GM18861 (cell line): ENCODE results near the gene PPP1R1A.

Experiments used
- ATAC-seq: cut with Tn5 transposase; IDR thresholded peaks from one replicate; pipeline ENCODE4 v1.9.1; 2021; ENCODE audit not compliant: unreplicated experiment

The PPP1R1A gene, protein sequence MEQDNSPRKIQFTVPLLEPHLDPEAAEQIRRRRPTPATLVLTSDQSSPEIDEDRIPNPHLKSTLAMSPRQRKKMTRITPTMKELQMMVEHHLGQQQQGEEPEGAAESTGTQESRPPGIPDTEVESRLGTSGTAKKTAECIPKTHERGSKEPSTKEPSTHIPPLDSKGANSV

DNA sequence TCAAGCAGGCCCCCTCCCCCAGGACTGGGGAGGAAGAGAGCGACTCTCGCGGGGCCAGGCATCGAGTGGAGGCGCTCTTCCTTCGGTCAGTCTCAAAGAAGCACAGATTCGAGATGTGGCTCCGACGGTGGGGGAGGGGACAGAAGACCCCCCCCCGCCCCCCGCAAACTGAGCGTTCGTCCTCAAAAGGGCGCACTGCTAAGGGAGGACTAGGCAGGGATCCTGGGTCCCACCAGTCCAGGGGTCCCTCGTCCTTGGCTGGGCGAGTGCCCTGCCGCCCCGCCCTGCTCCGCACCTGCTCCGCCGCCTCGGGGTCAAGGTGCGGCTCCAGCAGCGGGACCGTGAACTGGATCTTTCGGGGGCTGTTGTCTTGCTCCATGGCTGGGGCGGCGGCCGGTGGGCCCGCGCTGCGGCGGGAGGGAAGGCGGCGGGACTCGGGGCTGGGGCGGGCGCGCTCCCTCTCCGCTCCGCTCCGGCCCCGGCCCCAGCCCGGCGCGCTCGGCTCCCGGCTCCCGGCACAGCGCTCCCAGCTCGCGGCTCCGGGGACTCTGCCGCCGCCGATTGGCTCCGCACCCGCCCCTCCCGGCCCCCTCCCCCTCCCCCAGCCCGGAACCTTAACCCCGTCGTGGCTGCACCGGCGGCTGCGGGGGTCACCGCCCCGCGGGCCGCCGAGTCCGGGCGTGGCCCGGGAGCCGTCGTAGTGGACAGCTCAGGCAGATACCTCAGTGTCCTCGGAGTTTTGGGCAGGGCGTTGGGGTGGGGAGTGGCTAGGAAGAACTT is at the start of gene PPP1R1A:
PPP1R1A (minus strand) TSS at position 550 of the 780 bp plus-strand sequence; CDS start at position 379, 171 bp downstream.
- ATAC-seq: no peak

DNA sequence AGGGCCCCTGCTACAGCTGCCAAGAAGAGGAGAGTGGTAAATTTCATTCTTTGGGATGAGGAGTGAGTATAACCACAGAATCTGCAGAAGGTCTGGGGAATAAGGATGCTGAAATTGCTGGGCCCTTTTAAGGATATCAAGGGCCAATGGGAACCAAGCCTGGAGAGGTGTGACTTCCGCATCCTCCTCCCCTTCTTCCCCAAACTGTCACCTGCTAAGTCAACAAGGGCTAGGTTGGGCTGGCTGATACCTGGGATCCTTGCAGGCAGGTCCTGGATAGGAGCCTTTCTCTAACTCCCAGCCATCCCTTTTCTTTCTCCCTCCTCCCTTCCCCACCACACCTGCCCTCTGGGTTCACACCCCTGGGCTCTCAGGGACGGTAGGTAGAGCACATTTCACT is 46.3 kb upstream of the PPP1R1A start, which contains the start of gene LACRT:
LACRT (minus strand) TSS at position 101 of the 400 bp plus-strand sequence; CDS start at position 47, 54 bp downstream.
- no peak for ATAC-seq

DNA sequence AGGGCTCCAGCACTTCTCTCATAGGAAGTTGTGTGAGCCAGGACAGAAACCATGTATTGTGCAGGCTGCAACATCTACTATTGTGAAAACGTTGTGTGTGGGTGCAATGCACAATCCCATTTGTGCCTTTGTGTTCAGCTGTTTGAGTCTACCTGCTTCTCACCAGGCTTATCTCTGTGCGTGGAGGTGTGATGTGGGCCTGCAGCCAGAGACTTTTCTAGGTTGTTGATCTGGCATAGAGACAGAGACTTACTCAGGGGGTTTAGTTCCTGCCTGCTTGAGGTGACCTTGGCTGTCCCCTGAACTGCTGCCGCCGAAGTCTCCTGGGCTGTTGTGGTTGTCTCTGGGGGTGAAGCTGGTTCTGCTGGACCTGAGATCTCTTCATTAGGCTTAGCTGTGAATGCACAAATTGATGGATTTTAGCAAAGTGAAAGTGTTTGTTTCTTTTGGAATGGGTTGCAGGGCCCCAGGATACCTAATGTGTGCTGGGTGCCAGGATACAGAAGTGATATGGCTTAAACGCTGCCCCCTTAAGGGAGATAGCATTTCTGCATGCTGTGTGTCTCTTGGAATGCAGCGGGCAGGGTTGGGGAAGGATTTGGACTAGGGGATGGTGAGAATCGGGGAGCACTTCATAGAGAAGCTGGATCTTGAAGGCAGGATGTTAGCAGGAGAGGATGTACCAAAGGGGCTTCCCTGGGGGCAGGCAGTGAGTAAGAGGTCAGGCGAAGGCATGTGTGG is 43.7 kb upstream of the PPP1R1A start:
- no peak for ATAC-seq

DNA sequence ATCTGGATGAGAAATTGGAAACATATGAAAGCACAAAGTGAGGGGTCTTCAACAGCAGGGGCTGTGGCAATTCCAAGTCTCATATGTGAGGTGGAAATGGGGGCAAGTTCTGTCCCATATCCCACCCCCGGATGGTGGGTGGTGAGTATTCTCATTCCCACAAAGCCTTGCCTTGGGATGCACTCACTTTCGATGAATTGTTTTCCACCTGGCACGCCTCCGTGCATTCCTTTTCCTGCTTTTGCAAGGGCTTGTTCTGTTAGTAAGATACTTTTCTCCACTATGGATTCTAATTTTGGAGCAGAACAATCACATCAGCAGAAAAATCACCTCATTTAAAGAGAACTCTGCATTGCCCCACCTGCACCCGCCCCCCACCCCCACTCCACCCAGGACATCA is 43.1 kb upstream of the PPP1R1A start:
- no peak for ATAC-seq

DNA sequence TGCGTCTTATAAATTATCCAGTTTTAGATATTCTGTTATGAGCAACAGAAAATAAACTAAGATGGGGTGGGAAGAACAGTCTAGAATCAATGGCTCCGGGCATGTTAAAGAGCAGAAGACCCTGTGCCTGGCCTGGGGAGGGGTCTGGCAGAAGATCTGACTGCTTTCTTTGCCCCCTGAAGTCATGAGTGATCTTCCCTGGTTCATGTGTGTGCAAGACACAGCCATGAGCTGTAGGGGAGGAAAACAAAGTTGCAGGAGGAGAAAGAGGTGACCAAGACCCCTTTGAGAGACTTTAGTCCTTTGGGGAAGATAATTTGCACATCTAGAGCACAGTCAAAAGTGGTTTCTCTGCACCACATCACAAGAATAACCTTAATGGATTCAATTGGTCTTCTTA is 41.5 kb upstream of the PPP1R1A start:
- ATAC-seq: no peak

DNA sequence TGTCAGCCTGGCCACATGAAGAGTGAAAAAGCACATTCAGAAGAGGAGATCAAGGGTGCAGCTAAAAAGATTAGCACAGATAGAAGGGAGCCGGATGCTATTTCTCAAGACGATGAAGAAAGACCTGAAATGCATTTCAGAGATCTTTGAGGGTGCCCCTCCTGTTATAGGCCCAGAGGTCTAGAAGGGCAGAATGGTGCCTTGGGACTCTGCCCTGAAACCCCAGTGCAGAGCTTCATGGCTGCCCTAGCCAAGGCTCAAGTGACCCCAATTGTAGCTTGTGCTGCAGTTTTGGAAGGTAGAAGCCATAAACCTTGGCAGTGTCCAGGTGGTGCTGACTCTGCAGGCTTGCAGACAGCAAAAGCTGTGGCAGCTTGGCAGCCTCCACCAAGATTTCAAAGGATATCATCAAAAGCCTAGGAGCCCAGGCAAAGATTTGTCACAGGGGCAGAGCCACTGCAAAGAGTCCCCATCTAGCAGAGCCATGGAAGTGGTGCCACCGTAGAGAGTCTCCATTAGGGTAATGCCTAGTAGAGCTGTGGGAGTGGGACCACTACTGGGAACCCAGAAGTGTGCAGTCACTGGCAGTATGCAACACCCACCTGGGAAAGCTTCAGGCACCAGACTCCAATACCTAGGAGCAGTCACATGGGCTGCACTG is 39.9 kb upstream of the PPP1R1A start:
- no peak for ATAC-seq

DNA sequence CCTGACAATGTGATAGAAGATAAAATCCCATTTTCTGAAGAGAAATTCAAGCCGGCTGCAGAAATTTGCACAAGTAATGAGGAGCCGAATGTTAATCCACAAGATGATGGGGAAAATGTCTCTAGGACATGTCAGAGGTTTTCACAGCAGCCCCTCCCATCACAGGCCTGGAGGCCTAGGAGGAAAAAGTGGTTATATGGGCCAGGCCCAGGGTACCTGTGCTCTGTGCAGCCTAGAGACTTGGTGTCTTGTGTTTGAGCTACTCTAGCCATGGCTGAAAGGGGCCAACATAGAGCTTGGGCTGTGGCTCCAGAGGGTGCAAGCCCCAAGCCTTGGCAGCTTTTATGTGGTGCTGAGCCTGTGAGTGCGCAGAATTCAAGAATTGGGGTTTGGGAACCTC is 38.8 kb upstream of the PPP1R1A start:
- no peak for ATAC-seq

DNA sequence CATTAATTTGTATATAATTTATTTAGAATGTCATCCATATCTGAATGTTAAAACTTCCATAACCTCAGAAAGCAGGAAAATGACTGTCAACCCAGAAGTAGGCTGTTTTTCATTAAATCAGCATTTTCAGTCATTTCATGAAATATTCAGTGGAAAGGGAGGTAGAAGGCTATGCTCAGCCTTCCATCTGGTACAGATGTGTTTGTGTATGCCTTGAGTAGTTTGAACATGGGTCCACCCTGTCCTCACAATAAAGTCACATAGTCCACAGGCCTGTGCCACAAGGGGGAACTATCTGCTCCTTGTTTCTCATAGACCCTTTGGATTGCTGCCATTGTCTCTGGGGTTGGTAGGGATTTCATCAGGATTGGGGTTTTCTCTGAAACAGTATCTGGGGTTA is 37.1 kb upstream of the PPP1R1A start:
- ATAC-seq: no peak

DNA sequence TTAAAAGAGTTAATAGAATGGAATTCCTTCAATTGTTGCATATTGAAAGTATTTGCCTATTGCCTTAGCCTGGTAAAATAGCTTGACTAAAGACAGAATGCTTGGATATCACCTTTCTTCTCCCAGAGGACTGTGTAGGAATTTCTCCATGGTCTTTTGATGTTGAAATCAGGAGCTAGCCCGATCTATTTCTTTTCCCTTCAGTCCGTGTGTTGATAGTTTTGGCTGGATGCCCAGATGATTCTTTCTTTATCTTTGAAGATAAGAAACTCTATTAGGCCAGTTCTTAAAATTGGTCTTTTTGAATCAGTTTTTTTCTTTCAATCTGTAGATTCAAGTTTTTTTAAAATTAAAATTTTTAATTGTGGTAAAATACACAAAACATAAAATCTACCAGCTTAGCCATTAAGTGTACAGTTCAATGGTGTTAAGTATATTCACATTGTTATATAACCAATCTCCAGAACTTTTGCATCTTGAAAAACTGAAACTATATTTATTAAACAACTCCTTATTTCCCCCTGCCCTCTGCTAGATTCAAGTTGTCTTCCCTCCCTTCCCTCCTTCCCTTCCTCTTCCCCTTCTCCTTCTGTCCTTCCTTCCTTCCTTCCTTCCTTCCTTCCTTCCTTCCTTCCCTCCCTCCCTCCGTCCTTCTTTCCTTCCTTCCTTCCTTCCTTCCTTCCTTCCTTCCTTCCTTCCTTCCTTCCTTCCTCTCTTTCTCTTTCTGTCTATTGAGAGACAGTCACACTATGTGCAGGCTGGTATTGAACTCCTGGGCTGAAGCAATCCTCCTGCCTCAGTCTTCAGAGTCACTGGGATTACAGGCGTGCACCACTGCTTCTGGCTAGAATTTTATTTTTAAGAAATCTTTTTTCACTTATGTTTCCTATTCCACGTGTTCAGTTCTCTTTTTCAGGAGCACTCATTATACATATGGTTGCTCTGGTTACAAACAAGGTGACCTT is 36.1 kb upstream of the PPP1R1A start:
- no peak for ATAC-seq

DNA sequence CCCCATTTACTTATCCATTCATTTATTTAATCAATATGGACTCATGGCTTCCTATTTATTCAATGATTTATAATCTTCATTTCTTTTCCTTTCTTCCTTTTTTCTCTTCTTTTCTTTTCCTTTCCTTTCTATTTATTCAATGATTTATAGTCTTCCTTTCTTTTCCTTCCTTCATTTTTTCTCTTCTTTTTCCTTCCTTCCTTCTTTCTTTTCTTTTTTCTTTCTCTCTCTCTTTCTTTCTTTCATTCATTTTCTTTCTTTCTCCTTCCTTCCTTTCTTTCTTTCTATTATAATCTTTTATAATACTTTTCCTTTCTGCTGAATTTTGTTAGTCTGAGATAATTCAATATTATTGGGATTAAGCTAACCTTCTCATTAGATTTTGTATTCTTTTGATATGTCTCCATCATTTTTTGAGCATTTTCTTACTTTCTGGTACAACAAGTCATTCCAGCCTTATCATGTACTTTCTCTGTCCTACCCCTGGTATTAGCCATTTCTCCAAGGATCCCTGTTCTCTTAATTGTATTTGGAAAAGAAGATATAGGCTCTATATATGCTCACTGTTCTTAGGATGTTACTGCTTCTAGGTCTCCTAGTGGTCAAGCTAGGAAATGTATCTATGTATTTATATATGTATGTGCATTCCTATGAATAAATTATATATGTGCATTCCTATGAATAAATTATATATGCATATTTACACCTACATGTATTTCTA is 34.2 kb upstream of the PPP1R1A start:
- ATAC-seq: no peak

DNA sequence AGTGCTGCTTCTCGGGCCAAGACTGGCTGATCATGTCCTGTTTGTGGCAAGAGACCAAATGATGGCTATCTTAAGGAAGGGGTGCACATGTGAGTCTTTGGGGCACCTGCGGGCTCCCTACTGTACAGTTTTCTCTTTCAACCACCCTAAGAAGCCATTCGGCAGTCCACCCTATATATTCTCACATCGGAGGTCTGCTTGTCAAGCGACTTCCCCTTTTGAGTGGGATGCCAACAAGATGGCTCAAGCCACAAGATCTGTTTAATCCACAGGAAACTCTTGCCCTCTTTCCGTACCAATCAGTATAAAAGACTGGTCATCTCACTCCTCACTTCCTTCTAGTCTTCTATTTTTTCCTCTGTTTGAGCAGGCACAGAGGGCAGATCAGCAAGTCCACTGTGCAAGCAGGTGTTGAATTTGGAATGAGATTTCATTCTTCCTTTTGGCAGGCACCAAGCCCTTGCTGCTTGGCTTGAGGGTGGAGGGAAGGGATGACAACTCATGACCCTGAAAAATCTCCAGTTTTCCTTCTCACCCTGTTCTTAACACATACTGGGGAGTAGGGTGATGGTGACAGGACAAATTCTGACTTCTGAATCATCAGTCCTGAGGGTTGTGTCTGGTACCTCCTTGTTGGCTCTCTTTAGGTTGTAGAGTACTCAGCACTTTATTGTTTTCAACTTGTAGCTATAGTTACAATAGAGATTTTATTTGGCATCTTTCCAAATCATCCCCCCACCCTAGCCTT is 28.6 kb upstream of the PPP1R1A start:
- ATAC-seq: no peak

DNA sequence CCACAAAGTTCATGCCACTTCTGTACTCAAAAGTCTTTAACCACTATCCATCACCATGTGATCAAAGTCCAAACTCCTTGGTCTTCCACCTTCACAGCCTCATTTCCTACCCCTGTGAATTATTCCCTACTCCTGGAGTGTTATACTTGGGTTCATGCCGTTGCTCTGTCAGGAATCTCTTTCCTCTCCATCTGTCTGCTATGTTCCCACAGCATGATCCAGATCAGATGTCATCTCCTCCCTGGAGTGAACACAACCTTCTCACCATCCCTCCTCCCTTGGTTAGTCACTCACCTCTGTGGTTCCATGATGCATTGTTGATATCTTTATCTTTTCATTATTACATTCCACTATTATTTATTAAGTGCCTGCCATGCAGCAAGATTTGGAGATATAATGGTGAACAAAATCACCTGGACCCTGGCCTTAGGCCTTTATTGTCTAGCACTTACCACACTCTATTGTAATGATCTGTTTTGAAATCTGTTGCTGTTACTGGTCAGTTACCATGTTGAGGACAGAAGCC is 23.8 kb upstream of the PPP1R1A start:
- ATAC-seq: no peak

DNA sequence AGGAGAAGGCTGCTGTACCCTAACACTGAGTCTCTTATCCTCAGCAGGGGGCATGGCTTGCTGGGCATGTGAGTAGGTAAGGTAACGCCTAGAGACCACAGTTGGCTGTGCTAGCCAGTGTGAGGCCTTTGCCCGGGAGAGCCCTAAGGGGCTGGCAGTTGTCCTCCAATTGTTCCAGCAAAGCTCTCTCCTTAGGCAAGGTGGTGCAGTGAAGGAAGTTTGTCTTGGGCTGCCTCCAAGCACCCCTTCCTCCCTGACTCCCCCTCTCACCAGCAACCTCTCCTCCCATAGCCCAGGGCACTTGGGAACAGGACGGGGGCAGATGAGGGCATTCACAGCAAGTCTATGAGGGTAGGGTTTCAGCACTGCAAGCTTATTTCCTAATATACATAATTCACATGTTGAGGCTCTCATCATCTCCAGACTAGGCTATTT is 23.3 kb upstream of the PPP1R1A start:
- no peak for ATAC-seq

DNA sequence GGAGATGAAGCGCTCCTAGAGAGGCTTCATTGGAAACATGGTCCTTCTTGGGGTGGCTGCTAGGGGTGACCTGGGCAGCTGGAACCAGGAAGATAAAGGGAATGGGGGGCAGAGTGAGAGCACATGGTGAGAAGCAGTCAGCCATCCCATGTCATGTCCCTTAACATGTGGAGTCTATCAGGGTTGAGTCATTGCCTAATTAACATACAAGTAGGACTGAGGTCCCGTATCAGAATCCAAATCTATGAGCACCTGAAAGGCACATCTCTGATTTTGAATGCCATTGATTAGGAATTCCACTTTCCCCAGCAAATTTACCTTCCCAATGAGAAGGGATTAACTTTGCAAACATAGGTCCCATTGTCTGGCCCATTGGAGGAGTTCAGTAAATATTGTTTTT is 20.3 kb upstream of the PPP1R1A start:
- no peak for ATAC-seq

DNA sequence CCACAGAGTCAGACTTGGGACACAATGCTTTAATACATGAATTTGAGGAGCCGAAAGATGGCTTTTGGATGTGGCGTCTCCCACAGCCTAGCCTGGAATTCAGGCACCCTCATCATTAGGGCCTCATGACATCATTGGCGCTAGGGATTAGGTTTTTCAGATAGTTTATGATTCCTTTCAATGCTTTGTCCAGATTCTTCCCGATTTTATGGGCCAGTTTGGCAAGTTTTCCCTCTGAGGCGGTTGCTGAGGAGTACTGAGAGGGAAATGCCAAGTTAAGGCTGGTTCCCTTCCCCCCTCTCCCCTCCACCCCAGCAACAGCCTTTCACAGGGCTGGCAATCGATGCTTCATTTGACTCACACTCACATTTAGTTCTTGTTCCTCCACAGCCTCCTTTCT is 19.7 kb upstream of the PPP1R1A start:
- no peak for ATAC-seq

DNA sequence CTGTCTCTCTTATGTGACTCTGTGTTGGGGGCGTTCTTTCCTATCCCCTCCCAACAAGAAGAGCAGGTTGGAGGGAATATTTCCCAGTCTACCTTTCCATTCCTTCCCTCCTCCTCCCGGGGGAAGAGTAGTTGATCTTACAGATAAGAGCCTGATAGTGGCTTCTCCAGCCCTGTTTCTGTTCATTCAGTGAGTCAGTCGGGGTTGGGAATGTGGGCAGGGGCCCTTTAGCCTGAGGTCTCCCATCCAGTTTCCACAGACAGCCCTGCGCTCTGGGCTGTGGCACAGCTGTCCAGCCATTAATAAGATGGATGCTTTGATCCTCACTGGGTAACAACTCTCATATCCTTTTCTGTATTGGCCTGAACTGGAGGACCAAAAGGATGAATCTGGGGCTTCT is 18.1 kb upstream of the PPP1R1A start:
- ATAC-seq: no peak

DNA sequence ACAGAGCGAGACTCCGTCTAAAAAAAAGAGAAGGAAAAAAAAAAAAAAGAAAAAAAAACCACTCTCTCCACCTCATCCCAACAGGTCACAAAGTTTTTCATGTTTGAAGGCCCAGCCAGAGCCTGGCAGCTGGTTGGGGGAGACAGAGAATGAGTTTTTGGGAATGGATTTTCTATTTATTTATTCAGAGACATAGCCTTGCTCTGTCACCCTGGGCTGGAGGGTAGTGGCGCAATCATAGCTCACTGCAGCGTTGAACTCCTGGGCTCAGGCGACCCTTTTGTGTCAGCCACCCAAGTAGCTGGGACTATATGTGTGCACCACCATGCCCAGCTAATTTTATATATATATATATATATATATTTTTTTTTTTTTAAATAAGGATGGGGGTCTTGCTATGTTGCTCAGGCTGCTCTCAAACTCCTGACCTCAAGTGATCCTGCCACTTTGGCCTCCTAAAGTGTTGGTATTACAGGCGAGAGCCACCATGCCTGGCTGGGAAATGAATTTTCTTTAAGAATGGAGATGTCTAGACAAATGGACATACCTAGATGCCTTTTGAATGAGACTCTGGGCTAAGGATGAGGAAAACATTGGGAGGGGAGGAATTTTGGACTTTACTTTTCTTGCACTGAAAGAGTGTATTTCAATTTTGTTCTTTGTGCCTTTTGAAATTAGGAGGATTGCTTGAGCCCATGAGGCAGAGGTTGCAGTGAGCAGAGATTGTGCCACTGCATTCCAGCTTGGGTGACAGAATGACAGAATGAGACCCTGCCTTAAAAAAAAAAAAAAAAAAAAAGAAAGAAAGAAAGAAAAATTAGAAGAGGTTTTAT is 16.9 kb upstream of the PPP1R1A start:
- no peak for ATAC-seq

DNA sequence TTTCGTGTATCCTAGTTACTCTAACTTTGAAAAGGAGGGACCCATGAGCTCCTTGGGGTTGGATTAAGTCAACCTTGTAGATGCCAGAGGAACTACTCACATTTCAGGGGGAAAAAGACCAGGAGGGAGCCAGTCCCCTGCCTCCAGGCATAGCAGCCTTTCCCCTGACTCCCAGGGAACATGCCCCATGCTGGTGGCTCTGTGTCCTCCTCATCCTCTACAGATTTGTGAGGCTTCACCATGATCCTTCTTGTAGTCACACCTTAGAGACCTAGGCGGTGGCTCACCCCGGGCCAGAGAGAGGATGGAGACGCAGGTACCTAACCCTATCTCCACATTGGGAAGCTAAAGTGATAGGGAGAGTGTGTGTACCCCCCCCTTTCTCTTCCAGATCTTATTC is 16.0 kb upstream of the PPP1R1A start:
- ATAC-seq: no peak
